SIG-M5 (cell line): ENCODE measurements around the gene NMUR1.

Experiments used
- DNase-seq: peaks from one replicate; lab custom pipeline; 2025; lab: John Stamatoyannopoulos, UW

NMUR1 gene

DNA sequence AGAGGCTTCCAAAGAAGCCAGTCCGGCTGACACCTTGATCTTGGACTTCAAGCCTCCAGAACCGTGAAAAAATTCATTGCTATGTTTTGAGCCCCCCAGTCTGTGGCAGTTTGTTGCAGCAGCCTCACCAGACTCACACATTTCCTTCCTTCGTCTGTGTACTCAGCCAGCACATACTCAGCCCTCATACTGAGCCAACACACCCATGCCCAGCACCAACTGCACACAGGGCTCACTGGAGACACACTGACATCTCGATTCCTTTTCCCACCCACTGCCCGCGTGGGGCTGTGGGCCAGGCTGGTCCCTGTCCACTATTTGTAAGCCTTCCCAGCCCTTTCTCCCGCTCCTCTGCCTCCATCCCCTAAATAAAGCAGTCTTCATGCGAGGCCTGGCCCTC, 24.1 kb upstream of the NMUR1 start:
- no peak for DNase-seq

- no peak for DNase-seq
These were observed 22.5 kb upstream of the NMUR1 start for GRCh38 chr2:231552752-231553151.

GRCh38 chr2:231549446-231550239, 19.4 kb upstream of the NMUR1 start:
- DNase-seq = no peak

DNA sequence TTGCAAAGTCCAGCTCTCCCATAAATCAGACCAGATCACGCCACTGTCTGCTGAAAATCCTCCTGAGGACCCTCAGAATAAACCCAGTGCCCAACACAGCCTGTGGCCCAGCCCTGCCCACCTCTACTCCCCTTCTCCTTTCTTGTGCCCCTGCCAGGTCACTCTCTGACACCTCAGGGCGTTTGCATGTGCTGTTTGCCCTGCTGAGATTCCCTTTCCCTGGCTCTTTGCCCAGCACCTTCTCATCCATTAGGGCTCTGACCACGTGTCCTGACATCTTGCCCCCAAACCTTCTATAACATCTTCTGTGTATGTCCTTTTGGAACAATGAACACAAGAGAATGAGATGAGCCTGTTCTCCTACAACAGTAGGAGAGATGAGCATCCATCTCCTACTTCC, 18.5 kb upstream of the NMUR1 start:
- DNase-seq = no peak

- no peak for DNase-seq
These were observed 17.3 kb upstream of the NMUR1 start for GRCh38 chr2:231547315-231548110.

GRCh38 chr2:231546014-231546715, 15.9 kb upstream of the NMUR1 start:
- no peak for DNase-seq

DNA sequence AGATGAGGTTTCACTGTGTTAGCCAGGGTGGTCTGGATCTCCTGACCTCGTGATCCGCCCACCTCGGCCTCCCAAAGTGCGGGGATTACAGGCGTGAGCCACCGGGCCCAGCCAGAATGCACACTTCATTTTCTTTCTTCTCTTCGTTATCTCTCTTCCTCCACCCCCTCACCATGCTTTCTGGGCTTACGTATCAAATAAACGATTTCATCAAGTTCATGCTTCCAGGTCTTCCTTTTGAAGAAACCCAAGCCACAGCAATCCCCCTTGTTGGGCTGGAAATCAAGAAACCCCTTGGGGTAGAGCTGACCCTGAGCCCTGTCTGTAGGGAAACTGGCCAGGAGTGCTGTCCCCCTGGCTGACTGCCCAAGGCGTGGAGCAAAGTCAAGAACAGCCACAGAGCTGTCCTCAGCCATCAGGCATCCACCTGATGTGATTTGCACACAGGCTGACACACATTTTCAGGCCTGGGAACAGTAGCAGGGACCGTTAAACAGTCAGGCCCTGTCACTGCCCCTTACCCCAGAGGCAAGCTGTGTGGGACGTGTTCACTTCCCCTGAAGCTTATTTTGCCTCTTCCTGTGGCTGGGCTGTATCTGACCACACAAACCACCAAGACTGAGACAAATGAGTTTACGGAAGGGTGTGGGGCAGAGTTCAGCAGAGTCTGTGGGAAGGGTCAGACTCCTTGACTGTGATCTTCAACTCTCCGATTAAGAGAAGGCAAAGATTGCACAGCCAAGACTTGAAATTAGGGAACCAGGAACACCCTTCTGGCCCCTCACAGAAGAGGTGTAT, 15.1 kb upstream of the NMUR1 start:
- DNase-seq = peak; percentile 92

DNA sequence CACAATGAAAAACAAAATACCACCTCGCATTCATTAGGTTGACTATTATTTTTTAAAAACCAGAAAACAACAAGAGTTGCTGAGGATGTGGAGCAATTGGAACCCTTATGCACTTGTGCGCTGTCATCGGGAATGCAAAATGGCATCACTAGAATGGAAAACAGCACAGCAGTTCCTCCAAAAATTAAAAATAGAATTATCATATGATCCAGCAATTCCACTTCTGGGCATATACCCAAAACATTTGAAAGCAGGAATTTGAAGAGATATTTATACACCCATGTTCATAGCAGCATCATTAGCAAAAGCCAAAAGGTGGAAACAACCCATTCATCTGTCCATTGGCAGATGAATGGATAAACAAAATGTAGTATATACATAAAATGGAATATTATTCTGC, 11.9 kb upstream of the NMUR1 start:
- DNase-seq = no peak

GRCh38 chr2:231541645-231542044, 11.4 kb upstream of the NMUR1 start:
- DNase-seq = no peak

DNA sequence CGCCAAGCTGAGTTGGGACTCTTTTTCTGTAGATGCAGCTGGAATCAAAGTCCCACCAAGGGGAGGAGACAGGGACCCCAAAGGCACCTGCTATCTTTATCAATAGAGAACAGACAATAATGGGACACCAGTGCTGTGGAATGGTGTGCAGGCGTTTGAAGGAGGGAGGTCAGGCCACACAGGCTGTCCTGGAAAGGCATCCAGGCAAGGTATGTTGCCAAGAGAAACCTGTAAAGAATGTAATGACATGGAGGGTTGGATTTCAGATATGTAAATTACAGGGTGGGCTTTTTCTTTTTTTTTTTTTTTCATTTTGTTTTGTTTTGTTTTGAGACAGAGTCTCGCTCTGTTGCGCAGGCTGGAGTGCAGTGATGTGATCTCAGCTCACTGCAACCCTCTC, 9.7 kb upstream of the NMUR1 start:
- no peak for DNase-seq

DNA sequence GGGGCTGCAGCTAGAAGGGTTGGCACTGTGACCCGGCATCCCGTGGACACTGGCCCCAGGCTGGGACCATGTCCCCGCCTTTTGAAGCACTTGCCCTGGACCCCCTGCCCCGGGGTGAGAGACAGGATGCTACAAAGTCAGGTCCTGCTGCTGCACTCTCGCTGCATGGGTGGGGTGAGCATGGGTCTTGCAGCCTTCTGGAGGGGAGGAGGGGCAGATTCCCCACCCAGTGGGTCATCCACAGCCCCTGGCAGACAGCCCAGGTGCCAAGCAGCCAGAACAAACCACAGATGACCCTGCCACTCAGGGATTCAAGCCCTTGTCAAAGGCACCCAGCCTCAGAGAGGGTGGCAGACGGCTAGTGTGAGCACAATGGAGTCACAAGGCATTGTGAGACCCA, 5.7 kb upstream of the NMUR1 start:
- DNase-seq = no peak

GRCh38 chr2:231533777-231534125, 3.5 kb upstream of the NMUR1 start:
- no peak for DNase-seq

GRCh38 chr2:231533086-231533776, 3.0 kb upstream of the NMUR1 start:
- no peak for DNase-seq

DNA sequence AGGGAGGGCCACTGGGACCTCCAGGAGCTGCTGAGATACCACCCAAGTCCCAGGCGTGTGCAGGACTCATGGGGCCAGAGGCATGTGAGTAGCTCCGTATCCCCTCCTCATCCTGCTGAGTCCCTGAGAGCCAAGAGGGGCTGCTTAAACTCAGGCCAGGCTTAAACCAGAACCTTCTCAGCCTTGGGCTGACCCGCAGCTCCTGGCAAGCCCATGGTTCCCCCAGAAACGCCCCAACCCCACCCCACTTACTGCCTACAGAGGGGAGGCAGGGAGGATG, 2.5 kb upstream of the NMUR1 start:
- no peak for DNase-seq

GRCh38 chr2:231531883-231532755, 1.9 kb upstream of the NMUR1 start:
- no peak for DNase-seq

DNA sequence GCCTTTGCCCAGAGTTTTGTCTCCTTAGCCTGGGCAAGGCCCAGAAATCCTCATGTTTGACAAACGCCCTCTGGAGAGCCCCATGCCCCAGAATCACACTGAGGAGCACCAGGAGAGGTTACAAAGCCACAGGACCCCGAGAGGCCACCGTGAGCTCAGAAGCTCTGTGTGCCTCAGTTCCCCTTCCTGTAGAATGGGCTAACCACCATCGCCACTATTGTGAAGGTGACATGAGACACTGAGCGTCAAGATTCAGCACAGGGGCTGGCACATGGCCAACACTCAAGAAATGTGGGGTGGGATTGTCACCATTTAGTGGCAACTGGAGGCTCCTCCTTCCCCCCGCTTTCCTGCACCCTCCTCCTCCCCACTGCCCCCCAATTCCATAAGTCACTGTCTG, 1.2 kb upstream of the NMUR1 start:
- DNase-seq = no peak

- DNase-seq = no peak
These were observed 1.6 kb downstream of the NMUR1 start for GRCh38 chr2:231528636-231529030.

DNA sequence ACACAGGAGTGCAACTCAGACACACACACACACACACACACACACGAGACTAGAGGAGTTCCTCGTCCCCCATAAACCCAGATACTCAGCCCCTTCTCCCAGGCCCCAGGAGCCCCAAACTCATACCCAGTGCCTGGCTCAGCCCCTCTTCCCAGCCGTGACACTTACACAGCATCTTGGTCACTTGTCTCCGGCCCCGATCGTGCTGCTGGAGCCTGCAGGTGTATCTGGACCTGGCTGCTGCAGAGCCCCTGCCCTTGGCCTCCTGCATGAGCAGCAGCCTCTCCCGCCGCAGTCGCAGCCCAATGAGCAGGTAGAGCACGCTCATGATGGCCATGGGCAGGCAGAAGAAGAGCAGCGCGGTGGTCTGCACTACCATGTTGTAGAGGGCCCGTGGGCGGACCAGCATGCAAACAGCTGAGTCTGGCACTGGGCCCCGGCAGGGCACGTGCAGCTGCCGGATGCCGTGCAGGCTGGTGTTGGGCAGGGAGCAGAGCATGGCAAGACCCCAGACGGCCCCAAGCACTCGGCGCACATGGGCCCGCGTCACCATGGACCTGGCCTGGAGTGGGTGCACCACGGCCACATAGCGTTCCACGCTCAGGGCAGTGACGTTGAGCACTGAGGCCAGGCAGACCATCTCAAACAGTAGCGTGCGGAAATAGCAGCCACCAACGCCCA, 2.1 kb downstream of the NMUR1 start:
- no peak for DNase-seq

DNA sequence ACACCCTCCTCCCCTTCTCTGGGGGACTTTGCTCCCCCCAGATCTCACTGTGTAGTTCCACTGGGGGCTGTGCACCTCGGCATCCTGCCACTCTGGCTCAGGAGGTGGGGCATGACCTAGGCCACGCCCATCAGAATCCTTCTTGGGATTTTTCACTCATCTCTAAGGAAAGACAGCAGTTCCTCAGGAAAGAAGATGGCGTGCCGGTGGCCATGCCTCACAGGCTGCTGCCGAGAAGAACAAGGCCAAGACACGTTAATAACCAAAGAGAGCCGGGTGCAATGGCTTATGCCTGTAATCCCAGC, 3.2 kb downstream of the NMUR1 start:
- DNase-seq = no peak

DNA sequence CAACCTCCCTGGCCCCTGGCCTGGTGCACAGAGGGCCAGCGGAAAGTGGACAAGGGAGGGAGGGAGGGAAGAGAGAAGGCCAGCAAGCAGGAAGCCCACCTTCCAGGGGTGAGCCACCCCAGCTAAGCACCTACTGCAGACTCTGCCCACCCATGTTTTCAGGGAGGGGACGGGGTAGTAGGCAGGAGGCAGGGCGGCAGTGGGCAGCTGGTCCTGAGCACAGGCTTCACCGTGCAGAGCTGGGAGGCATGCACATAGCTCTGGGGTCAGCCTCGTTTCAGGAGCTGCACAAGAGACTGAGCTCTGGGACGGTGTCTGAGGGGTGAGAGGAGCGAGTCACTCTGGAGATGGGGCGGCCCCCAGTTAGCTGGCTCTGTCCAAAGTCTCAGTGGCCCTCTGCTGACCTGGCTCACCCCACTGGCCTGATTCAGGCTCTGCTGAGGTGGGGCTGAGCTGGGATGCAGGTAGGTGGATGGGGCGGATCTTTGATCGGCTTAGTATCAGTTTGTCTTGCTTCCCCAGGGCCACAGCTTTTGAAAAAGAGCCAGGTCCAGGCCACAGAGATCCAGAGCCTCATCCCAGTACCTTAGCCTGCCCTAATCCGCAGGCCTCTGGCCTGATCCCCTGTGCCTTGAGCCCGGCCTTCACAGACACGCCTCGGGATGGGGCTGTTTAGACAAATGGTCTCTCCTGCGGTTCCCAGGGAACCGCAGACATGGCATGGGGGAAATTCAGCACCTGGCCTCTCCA, 3.7 kb downstream of the NMUR1 start:
- DNase-seq = no peak
